PC-9 (cell line): ENCODE measurements around the gene IMMT.

Experiments used
- EZH2 ChIP-seq: fragments of 200-600 bp; sonication (generic); IDR thresholded peaks from 2 replicates; pipeline ENCODE4 v1.8.0; 2017; ENCODE audit warnings: antibody characterized with exemption, low read depth
- TF ChIP-seq, protein P1 (sequence below): fragments of 200-600 bp; sonication (generic); conservative IDR thresholded peaks from 2 replicates; pipeline ENCODE4 v1.6.1; 2017; ENCODE audit warnings: mixed run types, antibody characterized with exemption, mild to moderate bottlenecking, moderate library complexity

DNA sequence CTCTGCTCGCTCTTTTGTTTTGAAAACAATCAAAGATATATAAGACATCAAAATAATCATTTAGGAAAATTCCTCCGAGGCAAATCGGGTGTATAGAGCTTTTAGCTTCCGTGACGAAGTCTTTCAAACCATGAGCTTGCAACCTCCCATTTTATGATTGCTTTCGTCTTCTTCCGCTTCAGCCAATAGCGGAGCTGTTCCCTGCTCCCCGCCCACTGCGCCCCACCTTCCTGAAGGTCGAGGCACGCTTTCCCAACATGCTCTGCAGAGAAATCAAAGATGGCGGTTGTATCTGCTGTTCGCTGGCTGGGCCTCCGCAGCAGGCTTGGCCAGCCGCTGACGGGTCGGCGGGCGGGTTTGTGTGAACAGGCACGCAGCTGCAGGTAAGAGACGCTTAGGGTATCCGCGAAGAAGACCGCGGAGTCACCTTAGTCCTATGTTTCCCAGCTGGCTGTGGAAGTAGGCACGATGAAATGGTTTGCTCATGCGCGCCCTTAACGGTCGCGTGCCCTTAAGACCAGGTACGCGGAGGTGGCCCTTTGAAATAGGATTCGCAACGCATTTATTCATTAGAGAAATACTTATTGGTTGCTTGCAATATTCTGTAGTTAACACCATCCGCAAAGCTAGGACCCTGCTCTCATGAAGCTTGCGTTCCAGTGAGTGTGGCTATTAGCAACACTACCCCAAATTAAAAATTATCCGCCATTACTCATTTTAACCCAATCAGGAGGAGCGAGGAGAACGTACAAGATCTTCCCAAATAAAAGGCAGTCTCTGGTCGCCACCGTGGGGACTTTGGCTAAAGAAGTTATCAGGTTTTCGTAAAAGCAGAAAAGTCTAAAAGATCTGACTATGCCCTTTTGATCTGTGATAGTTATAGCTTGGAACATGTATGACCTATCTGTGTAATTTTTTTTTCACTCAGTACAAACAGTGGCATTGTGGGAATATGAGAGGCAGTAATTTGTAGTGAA is 89.0 kb downstream of the IMMT start, which contains the start of gene PTCD3:
- TF ChIP-seq, protein P1, sequence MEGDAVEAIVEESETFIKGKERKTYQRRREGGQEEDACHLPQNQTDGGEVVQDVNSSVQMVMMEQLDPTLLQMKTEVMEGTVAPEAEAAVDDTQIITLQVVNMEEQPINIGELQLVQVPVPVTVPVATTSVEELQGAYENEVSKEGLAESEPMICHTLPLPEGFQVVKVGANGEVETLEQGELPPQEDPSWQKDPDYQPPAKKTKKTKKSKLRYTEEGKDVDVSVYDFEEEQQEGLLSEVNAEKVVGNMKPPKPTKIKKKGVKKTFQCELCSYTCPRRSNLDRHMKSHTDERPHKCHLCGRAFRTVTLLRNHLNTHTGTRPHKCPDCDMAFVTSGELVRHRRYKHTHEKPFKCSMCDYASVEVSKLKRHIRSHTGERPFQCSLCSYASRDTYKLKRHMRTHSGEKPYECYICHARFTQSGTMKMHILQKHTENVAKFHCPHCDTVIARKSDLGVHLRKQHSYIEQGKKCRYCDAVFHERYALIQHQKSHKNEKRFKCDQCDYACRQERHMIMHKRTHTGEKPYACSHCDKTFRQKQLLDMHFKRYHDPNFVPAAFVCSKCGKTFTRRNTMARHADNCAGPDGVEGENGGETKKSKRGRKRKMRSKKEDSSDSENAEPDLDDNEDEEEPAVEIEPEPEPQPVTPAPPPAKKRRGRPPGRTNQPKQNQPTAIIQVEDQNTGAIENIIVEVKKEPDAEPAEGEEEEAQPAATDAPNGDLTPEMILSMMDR = no peak
- no peak for TF ChIP-seq EZH2
